Right hindlimb (tissue), 1 donor: ENCODE measurements around the gene TNFSF8.

ENCODE experiments used
- DNase-seq: peaks from one replicate; pipeline ENCODE4 v3.0.0-alpha.2; 2018

The TNFSF8 gene, protein sequence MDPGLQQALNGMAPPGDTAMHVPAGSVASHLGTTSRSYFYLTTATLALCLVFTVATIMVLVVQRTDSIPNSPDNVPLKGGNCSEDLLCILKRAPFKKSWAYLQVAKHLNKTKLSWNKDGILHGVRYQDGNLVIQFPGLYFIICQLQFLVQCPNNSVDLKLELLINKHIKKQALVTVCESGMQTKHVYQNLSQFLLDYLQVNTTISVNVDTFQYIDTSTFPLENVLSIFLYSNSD

DNA sequence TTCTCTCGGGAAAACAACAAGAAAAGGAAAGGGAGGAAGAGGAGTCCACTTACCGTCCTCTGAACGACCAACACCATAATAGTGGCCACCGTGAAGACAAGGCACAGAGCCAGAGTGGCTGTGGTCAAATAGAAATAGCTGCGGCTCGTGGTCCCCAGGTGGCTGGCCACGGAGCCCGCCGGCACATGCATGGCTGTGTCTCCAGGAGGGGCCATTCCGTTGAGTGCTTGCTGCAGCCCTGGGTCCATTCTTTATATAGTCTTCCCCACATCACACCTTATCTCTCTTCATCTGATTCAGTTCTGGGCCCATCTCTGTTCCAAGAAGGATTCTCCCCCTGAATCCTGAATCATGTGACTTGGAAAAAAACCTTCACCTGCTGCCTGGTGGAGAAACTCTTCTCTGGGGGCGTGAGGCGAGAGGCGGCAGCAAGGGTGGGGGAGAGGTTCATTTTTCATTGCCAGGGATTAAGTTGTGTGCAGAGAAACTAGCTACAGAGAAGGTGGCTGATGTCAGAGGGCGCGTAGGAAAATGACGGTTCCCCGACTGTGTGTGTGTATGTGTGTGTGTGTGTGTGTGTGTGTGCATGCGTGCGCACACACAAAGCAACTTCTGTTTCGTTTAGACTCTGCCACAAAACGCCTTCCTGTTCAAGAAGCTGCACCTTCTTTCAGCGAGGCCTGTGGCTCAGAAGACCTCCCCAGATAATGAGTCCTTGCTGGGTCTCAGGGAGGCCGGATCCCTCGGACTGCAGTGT lies at the start of gene TNFSF8:
TNFSF8 (minus strand) TSS at position 536 of the 757 bp plus-strand sequence; CDS start at position 248, 288 bp downstream.
- DNase-seq, result no peak

DNA sequence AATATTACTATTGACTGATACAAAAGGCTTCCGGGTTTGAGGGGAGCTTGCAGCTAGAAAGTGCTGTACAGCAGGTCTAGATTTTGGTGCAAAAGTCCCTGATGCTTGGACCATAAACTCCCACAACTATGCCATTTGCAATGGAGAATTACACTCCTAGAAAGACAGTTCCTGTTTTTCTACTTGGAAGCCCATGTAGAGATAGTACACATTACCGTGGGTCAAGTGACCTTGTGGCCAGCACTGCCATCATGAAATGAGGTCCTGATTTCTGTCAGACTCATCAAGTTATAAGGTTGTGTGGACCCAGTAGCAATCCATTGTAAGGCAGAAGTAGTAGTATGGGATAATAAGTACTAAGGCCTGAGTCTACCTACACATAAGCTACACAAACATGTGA lies 42.8 kb upstream of the TNFSF8 start:
- no peak for DNase-seq

DNA sequence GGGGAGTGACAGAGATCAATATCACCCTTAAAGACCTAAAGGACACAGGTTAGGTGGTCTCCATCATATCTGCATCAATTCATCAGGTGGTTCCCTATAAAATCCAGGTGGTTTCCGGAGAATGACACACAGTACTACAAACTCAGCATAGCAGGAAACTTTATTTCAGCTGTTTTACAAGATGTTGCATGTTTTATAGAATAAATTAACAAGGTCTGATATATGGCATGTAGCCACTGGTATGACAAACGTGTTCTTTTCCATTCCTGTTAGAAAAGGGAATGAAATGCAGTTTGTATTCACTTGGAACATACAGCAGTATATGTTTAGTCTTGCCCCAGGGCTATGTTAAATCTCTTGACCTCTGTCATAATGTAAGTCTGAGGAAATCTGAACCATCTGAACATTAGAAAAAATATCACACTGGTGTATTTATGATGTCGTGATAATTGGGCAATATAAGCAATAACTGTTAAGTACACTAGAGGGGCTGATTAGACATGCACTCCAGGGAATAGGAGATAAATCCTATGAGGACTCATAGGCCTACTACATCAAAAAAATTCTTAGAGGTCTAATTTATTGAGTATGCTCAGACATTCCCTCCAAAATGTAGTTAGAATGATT lies 42.2 kb upstream of the TNFSF8 start:
- DNase-seq, result no peak

DNA sequence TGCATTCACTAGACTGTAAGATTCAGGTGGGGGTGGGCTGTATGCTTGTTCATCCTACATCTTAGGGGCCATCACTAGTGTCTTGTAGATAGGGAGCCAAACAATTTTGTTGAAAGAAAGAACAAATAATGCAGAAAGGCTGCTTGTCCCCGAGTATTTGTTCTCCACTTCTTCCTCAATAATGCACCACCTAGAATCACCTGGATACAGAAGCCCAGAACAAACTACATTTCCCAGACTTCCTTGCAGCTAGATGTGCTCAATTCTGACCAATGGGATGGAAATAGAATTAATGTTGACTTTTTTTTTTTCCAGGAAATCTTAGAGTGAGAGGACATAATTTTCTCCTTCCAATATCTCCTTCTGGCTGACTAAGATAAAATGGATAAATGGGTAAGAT lies 38.9 kb upstream of the TNFSF8 start:
- no peak for DNase-seq

DNA sequence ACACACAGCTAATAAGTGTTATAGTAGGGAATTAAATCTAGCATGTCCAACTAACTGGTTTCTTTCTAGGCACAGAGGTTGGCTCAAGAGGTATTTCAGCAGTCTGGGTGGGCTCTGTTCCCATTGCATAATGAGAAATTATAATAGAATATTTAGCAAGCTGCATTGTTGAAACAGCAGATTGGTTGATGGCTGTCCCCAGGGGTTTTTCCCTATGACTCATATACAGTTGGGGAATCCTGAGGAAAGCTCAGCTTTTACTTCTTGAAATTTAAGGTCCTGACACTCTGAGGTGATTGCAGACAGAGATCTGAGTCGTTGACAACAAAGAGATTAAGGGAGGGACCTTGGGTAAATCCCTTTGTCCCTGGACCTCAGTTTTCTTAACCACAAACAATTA lies 38.3 kb upstream of the TNFSF8 start:
- DNase-seq, result no peak

DNA sequence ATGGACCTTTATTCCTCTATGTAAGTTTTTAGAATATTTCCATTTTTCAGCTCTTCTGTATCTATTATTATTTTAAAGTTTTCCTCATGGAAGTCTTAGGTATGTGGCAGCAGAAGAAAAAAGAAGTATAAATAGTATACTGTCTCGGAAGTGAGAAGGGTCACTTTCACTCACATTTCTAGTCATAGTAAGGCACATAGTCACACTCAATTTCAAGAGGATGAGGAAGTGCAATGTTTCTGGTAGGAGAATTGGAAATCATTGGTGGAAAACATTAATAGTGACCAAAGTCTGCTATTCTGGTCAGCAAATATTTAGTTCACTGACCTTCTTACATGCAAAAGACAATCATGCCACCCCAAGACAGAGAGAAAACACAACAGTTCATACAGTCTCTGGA lies 35.2 kb upstream of the TNFSF8 start:
- no peak for DNase-seq

DNA sequence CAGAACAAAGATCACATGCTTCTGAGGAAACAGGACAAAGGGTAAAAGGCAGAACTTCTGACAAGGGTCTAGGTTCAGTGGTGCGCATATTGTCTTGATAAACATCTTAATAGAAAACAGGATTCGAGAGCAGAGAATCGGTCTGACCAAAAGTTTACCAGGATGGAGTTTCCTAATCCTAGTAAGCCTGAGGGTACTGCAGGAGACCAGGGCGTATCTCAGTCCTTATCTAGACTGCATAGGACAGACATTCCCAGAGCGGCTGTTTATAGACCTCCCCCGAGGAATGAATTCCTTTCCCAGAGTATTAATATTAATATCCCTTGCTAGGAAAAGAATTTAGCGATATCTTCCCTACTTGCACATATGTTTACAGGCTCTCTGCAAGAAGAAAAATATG lies 32.4 kb upstream of the TNFSF8 start:
- DNase-seq, result no peak

DNA sequence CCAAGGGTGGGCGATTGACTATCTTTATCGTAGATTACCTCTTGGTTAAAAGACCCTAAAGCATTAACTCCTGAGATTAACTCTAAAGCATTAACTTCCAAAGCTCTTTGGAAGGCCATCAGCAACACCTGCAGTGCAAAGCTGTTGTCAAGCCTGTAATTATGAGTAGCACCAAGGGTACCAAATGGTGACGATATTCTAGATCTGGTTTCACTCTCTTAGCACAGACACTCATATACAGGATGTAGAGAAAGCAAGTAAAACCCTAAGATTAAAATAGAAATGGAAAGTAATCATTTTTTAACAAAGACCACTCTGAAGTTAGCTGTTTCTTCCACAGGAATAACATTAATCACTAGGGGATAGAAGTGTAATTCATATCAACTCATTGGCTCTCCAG lies 29.9 kb upstream of the TNFSF8 start:
- no peak for DNase-seq

DNA sequence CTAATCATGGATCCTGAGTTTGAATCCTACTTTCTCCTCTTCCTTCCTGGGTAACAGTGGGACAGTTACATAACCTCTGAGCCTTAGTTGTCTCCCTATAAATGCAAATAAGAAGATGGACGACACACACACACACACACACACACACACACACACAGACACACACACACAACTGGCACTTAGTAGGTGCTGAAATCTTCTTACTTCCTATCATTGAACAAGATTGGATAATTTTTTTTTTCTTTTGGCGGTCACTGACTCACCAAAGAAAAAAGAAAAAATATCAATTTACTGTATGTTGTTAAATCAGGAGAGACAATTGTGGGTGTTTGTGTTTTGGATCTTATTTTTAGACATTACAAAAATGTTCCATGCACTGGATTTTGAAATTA lies 28.4 kb upstream of the TNFSF8 start:
- DNase-seq, result no peak

DNA sequence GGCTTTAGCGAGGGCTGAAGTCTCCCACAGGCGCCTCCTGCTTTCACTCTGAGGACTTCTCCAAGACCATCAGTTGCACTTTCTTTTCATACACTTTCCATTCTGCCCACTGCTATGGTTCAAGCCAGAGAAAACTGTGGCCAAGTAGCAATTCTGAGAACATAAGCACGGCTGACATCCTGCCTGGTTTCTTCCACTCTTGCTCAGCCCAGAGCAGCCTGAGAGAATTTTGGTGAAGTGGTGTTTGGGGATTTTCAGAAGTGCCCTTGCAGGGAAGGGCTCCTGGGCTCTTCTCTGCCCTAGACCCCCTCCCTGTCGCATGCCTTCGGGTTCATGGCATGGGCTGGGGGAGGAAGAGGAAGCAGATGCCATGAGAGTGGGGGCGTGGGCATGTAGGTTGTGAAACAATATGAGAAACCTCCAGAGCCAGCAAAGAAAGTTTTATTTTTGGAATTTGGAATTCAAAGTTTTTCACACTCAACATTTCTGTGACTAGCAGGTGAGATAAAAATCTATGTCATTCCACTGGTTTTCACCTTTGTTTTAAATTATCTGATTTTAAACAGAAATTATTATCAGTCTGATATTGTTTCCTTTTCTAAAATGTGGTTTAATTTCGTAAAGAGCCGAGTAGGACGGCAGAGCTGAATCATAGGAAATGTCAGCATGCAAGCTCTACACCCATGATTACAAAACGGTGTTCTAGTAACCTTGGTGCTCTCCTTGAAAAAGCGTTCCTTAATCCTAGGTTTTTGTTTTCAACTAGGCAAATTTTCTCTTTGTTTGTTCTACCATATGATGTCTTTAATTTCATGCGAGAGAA lies 27.8 kb upstream of the TNFSF8 start:
- DNase-seq, result peak; percentile 23

DNA sequence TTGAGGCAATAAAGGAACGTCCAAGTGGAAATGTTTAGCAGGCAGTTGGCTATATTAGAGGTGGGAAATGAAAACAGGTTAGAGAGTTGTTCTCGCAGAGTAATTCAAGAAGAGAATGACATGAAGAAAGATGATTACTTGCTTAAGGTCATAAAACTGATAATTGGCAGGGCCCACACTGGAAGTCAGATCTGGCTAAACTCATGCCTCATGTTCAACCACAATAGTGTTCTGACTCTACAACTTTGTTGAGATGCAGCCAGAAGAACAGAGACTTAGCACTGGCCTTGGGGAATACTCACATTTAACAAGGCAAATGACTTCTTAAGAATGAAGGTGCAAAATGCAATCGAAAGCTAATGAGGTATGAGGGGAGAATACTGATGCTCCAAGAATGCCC lies 27.2 kb upstream of the TNFSF8 start:
- DNase-seq, result no peak

DNA sequence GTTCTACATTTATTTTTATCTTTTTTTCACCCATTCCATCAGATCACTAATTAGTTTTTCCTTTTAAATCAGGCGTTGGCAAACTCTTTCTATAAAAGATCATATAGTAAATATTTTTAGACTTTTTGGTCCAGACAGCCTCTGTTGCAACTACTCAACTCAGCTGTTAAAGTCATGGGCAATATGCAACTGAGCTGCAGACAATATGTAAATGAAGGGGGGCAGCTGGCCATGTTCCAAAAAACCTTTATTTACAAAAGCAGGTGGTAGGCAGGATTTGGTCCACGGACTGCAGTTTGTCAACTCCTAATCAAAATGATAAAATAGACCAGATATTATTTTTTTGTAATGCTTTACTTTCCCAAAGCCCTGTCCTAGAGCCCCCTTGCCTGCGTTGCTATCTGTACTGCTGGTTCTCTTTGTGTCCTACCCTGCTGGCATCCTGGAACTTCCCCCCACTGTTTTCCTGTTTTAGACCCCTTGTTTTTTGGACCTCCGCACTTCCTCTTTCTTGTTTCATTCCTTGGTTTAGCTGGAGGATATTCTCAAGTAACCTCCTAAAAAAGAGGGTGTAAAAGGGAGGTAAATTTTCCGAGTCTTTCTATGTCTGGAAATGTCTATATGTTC lies 24.7 kb upstream of the TNFSF8 start:
- DNase-seq, result no peak

DNA sequence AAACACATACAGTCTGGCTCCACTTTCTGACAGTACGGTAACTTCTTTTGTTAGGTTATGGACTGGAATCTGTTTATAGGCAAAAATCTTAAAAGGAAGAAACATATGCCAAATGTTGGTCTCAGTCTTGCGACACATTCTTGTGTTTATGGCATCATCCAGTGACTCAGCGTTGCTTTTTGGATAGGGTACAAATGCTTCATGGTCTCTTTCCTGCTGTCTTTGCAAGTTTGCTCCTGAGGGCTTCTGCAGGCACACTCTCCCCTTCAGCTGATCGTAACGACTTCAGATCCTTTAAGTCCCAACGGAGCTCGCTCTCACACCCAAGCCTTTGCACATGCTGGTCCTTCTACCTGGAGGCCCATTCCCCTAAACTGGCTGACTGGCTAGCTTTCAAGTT lies 23.6 kb upstream of the TNFSF8 start:
- DNase-seq, result no peak

DNA sequence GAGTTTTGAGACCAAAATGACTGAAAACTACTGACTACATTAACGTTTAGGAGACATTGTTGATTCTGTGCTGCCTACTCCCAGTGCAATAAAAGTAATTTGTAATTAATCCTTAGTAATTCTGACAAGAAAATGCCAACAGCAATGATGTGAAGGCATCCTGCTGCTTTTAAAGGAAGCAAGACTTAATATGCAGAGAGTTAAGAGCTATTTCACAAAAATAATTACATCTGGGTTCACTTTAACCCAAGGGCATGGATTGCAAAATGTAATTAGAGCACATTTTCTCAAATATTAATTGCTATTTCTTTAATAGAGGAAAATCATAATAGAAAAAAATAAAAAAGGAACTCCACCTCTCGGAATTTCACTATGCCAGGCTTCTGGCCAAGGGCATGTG lies 22.7 kb upstream of the TNFSF8 start:
- DNase-seq, result no peak

DNA sequence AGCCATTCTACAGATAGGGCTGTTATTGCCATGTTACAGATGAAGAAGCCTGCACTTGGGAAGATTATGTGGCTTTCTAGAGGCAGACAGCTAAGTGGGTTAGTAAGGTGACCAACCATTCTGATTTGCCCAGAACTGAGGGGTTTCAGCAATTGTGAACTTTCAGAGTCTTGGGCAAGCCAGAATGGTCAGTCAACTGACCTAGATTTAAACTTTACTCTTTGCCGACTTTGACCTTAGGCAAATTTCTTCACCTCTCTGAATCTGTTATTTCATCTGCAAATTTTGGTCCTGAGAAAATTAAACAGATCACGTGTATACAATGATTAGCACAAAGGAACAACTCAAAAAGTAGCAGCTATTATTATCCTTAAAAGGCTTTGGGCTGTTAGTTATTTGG lies 20.4 kb upstream of the TNFSF8 start:
- no peak for DNase-seq

DNA sequence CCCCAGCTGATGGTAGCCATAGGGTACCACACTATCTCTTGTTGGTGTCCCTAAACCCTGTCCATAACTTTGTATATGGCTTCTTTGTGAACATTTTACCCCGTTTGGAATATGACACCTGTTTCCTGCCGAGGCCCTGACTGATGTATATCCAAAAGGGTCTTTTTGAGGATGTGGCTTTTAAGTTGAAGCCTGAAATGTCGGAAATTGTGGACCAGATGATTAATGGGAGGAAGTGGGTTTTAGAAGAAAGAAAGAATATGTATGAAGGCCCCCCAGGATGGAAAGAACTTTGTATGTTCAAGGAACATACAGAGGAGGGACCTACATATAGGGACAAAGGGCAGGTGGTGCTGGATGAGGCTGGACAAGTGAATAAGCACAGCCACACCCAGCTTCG lies 16.7 kb upstream of the TNFSF8 start:
- no peak for DNase-seq

DNA sequence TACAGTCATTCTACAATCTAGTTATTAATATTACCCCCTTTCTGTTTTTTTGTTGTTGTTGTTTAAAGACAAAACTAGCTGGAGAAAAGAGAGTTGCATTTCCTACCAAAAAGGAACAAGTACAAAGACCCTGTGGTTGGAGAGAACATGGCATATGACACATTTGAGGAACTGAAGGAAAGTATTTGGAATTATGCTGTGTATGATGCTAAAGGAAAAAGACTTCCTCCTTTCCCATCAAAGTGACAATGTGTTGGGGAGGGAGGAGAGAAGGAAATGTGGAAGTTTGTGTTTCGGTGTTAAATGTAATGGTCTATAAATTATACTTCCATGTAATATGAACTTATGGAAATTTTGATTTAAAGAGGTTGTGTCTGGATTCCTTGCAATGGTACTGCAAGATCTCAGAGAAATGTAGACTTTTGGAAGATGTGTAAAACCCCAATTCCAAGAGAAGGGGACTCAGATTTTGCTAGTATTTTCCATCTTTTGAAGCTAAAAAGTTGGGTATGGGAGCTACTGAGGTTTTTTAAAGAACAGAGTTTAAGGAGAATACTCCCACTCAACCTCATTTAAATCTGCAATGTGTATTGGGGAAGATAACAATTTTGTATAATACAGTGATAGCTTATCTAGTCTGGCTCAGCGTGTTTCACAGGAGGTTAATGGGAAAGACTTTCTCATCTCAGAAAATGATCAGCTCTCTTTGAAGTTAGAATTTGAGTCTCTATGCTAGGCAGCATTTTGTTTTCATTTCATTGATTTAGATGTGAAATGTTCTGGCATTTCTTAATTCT lies 15.4 kb upstream of the TNFSF8 start:
- no peak for DNase-seq

DNA sequence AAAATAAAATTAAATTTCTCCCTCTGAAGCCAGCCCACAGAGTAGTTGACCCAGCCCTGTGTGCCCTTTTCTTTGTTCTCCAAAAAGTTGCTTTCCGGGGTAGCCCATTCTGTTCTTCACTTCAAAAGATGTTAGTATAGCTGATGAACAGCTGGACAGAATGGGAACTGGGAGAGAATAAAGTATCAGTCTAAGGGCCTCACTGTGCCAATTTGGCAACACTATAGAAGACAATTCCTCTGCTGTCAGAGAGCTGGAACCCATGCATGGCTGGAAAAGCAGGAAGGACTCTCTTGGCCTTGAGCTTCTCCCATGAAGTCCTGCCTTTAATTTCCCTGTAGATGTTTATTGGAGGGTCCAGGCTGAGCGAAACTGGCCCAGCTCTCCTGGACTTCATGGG lies 11.0 kb upstream of the TNFSF8 start:
- no peak for DNase-seq

DNA sequence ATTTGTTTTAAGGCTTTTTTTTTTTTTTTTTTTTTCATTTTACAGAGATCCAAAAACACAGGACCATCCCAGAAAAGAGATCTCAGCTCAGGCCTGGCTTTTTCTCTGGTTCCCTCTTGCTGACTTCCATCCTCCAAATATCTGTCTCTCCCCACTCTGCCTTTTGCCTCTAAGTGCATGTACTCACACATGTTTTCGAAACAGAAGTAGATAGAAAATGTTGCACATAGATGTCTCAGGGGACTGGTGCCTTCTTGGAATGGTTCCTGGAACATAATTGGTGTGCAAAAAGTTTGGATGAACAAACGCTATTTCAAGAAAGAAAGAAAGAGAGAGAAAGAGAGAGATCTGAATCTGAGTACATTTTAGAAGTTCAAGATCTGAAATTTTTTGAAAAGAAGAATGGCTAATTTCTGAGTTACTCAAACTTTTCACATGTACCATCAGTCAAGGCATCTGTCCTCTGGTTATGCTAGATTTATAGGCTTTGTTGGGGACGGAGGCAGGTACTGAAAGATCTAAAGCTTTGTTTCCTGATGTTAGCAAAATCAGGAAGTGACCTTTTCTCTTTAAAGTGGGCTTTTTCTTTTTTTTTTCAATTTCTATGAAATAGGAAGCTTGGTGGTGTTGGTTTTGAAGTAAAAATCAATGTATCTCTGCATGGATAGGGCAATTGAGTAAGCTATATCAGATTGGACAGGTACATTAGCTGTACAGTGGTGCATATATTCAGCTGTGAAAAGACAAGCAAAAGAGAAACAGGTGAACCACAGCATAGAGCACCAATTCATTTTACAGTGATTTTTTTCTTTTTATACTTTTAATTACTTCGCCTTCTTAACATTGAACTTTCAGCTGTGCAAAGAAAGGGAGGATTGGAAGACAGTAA lies 8.5 kb upstream of the TNFSF8 start:
- DNase-seq, result peak; percentile 25

DNA sequence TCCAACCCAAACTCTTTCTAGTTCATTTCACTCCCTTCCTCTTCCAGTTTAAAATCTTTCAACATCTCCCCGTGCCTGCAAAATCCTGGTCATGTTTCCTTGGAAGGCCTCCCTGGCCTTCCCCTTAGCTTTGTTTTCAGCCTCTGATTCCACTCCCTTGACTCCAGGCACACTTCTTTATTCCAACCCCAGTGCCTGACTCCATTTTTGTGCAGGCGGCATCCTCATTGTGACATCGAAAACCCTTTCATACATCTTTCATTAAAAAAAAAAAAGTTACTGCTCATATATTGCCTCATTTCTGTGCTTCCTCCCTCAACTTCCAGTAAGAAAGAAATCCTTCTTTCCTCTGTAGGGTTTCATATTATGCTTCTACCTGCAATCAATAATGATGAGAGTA lies 7.1 kb upstream of the TNFSF8 start:
- DNase-seq, result no peak

DNA sequence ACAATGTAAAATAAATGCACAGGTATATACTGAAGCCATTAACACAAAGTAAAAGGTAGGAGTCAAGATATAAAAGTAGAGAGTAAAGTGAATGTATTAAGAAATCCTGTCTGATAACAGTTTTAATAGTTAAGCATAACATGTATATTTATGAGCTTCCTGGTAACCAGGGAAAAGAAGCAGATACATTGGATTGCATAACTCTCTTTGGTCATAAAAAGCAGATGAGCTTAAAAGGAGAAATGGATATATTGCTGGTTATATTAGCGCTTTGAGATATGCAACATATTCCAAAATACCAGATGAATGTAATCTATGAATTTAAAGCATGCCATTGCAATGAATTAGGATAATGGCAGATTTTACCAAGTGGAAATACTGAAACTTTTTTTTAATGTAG lies 6.2 kb upstream of the TNFSF8 start:
- no peak for DNase-seq
